Ishikawa (cell line): Measurements from ENCODE around the gene ENG.

ENCODE experiments used
- CEBPB ChIP-seq: IDR thresholded peaks from 2 replicates; pipeline ENCODE4 v1.6.1; 2012
- EP300 ChIP-seq: IDR thresholded peaks from 2 replicates; pipeline ENCODE4 v1.6.1; 2012; ENCODE audit warnings: borderline replicate concordance
- FOXM1 ChIP-seq: IDR thresholded peaks from 2 replicates; pipeline ENCODE4 v1.6.1; 2012; ENCODE audit warnings: low read depth, borderline replicate concordance
- NFIC ChIP-seq: IDR thresholded peaks from 2 replicates; pipeline ENCODE4 v1.6.1; 2012
- RAD21 ChIP-seq: IDR thresholded peaks from 2 replicates; pipeline ENCODE4 v1.6.1; 2012; ENCODE audit warnings: low read depth
- TAF1 ChIP-seq: IDR thresholded peaks from 2 replicates; pipeline ENCODE4 v1.6.1; 2012; ENCODE audit warnings: low read depth, mild to moderate bottlenecking
- YY1 ChIP-seq: IDR thresholded peaks from 2 replicates; pipeline ENCODE4 v1.6.1; 2012; ENCODE audit warnings: low read depth
- TF ChIP-seq, protein P1 (sequence below): IDR thresholded peaks from 2 replicates; pipeline ENCODE4 v1.6.1; 2012; ENCODE audit warnings: low read depth, mild to moderate bottlenecking
- TF ChIP-seq, protein P2 (sequence below): IDR thresholded peaks from 2 replicates; pipeline ENCODE4 v1.6.1; 2012

GRCh38 chr9:127810378-127811187 is 43.9 kb downstream of the ENG start:
- TF ChIP-seq TAF1 (no peak), CEBPB (no peak), RAD21 (no peak), EP300 (no peak), YY1 (no peak), NFIC (no peak), FOXM1 (no peak)
- TF ChIP-seq, protein P1, sequence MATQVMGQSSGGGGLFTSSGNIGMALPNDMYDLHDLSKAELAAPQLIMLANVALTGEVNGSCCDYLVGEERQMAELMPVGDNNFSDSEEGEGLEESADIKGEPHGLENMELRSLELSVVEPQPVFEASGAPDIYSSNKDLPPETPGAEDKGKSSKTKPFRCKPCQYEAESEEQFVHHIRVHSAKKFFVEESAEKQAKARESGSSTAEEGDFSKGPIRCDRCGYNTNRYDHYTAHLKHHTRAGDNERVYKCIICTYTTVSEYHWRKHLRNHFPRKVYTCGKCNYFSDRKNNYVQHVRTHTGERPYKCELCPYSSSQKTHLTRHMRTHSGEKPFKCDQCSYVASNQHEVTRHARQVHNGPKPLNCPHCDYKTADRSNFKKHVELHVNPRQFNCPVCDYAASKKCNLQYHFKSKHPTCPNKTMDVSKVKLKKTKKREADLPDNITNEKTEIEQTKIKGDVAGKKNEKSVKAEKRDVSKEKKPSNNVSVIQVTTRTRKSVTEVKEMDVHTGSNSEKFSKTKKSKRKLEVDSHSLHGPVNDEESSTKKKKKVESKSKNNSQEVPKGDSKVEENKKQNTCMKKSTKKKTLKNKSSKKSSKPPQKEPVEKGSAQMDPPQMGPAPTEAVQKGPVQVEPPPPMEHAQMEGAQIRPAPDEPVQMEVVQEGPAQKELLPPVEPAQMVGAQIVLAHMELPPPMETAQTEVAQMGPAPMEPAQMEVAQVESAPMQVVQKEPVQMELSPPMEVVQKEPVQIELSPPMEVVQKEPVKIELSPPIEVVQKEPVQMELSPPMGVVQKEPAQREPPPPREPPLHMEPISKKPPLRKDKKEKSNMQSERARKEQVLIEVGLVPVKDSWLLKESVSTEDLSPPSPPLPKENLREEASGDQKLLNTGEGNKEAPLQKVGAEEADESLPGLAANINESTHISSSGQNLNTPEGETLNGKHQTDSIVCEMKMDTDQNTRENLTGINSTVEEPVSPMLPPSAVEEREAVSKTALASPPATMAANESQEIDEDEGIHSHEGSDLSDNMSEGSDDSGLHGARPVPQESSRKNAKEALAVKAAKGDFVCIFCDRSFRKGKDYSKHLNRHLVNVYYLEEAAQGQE = no peak
- TF ChIP-seq, protein P2, sequence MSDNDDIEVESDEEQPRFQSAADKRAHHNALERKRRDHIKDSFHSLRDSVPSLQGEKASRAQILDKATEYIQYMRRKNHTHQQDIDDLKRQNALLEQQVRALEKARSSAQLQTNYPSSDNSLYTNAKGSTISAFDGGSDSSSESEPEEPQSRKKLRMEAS = no peak
